Sigmoid colon (tissue), 7 donors: ENCODE measurements around the gene DENND4B. TPM values are rescaled to one million over a fixed set of nuclear protein-coding genes. Genes with fewer than 3 reads are reported as not detected.
"Not testable (repeated sequence)": the region's sequence is repeated elsewhere in the genome, so short reads cannot be mapped to it uniquely, and the experiment has no call there.

ENCODE experiments used
- DNase-seq: peaks from one replicate; pipeline ENCODE4 v3.0.0-alpha.2; 2019
- H3K27ac ChIP-seq, 4 donors: fragments of 200-600 bp; sonication (generic); one replicate each; pipeline ENCODE4 v1.5.1; 2016 to 2019; ENCODE audit warnings: mild to moderate bottlenecking in 1 of 4
- H3K27me3 ChIP-seq, 3 donors: fragments of 200-600 bp; sonication (generic); one replicate each; pipeline ENCODE4 v1.5.1; 2019; ENCODE audit warnings: mild to moderate bottlenecking in 1 of 3
- H3K36me3 ChIP-seq, 4 donors: fragments of 200-600 bp; sonication (generic); one replicate each; pipeline ENCODE4 v1.5.1; 2016 to 2019
- H3K4me1 ChIP-seq, 4 donors: fragments of 200-600 bp; sonication (generic); one replicate each; pipeline ENCODE4 v1.5.1; 2017 to 2019
- H3K4me3 ChIP-seq, 4 donors: fragments of 200-600 bp; sonication (generic); one replicate each; pipeline ENCODE4 v1.5.1; 2017 to 2019; ENCODE audit warnings: mild to moderate bottlenecking in 2 of 4, moderate library complexity in 1 of 4
- H3K9me3 ChIP-seq, 4 donors: fragments of 200-600 bp in 3 of 4; sonication (generic) in 3 of 4; one replicate each; pipeline versions ENCODE4 v1.5.1 to v1.6.1; 2013 to 2019
- CTCF ChIP-seq, 4 experiments: fragments of 450-650 bp in 3 of 4; fragments of 200-600 bp in 1 of 4; IDR thresholded peaks; one replicate each; pipeline ENCODE4 v1.5.1; 2016 to 2019; ENCODE audit warnings: antibody characterized with exemption in 4 of 4, mild to moderate bottlenecking in 3 of 4, moderate library complexity in 2 of 4
- EP300 ChIP-seq, 4 donors: sonication (generic); formaldehyde crosslinking; IDR thresholded peaks; one replicate each; pipeline ENCODE4 v1.6.1; 2017; ENCODE audit warnings: antibody characterized with exemption in 4 of 4
- POLR2A ChIP-seq, 2 donors: fragments of 450-650 bp; IDR thresholded peaks; one replicate each; pipeline ENCODE4 v1.6.1; 2016; ENCODE audit warnings: antibody characterized with exemption in 2 of 2, mild to moderate bottlenecking in 2 of 2, moderate library complexity in 2 of 2
- POLR2AphosphoS5 ChIP-seq, 4 donors: sonication (generic); formaldehyde crosslinking; IDR thresholded peaks; one replicate each; pipeline ENCODE4 v1.6.1; 2017; ENCODE audit warnings: antibody characterized with exemption in 4 of 4
- WGBS, 2 donors: extraction: QIAGEN DNeasy Blood & Tissue Kit; methylation state at CpG; one replicate each; pipeline ENCODE4 v1.1.7; 2013; 5-methylcytosine and 5-hydroxymethylcytosine counted together
- intact Hi-C: fragments of 100-400 bp; cut with DNase I; formaldehyde crosslinking; loops from one replicate; pipeline ENCODE4 v1.15.1; 2023
- polyA plus RNA-seq, 3 donors: library from polyadenylated mRNA; stranded (reverse); fragments of 200-250 nt; gene quantifications; one replicate each; pipeline ENCODE4 v1.2.3, GENCODE V29; 2013
- total RNA-seq, 4 donors: library from RNA; depleted of rRNA; stranded (reverse); fragments of >200 nt; gene quantifications; one replicate each; pipeline ENCODE4 v1.1.0, GENCODE V29; 2016
- donor health status: healthy with polysubstance abuse.
- donor health status: Bipolar disorder and iron deficiency.
- donor health status: healthy.

DENND4B gene
- total and polyA plus RNA-seq, 7 donors = 4.9 to 41.6 (median 18.1) TPM

- H3K27me3 ChIP-seq = no peaks in the 10 kb centered on the region
- peaks cover 0 to 20% (median 8%) of the 10 kb centered on the region in 4 donors for H3K4me1 ChIP-seq
- no peak for TF ChIP-seq POLR2A (IDR thresholded peaks at IDR 0.05)
- H3K36me3 ChIP-seq = peaks cover 0 to 11% (median 0%) of the 10 kb centered on the region in 4 donors
- no peaks in the 10 kb centered on the region for H3K9me3 ChIP-seq
- H3K27ac ChIP-seq = no peak overlapping the region
- WGBS, 2 donors = 73 to 77% methylated on average over 2 of the region's 2 CpGs
- intact Hi-C loops = no loop called here
- DNase-seq = no peak
- H3K4me3 ChIP-seq = no peak overlapping the region
These were observed 34.2 kb downstream of the DENND4B start for GRCh38 chr1:153912349-153912748.

GRCh38 chr1:153910560-153910959, 36.0 kb downstream of the DENND4B start:
- H3K27me3 ChIP-seq, H3K4me3 ChIP-seq, H3K27ac ChIP-seq, intact Hi-C loops, H3K9me3 ChIP-seq, DNase-seq: not testable (repeated sequence)
- WGBS, 2 donors = 76 to 87% methylated on average over 6 of the region's 6 CpGs
- H3K36me3 ChIP-seq = peaks cover 0 to 14% (median 0%) of the 10 kb centered on the region in 4 donors
- peaks cover 0 to 21% (median 5%) of the 10 kb centered on the region in 4 donors for H3K4me1 ChIP-seq

- DNase-seq = no peak
- TF ChIP-seq POLR2AphosphoS5 (IDR thresholded peaks at IDR 0.05) = no peak
- Histone ChIP-seq H3K27me3 (no peaks in the 10 kb centered on the region), H3K9me3 (no peaks in the 10 kb centered on the region), H3K27ac (no peak overlapping the region), H3K4me1 (peaks cover 0 to 28% (median 14%) of the 10 kb centered on the region in 4 donors), H3K36me3 (peaks cover 0 to 19% (median 0%) of the 10 kb centered on the region in 4 donors), H3K4me3 (no peak overlapping the region)
- intact Hi-C loops = no loop called here
- WGBS, 2 donors = 78 to 89% methylated on average over 6 of the region's 6 CpGs
These were observed 38.4 kb downstream of the DENND4B start for GRCh38 chr1:153908071-153908470.

- Histone ChIP-seq H3K36me3 (peaks cover 0 to 19% (median 0%) of the 10 kb centered on the region in 4 donors), H3K27me3 (no peaks in the 10 kb centered on the region), H3K27ac (no peak overlapping the region), H3K4me1 (peaks cover 0 to 24% (median 10%) of the 10 kb centered on the region in 4 donors), H3K9me3 (no peaks in the 10 kb centered on the region), H3K4me3 (no peak overlapping the region)
- WGBS, 2 donors = 90 to 96% methylated on average over 6 of the region's 6 CpGs
- intact Hi-C loops = no loop called here
- no peak for TF ChIP-seq POLR2A (IDR thresholded peaks at IDR 0.05)
- TF ChIP-seq POLR2AphosphoS5 (IDR thresholded peaks at IDR 0.05) = no peak
- TF ChIP-seq EP300 (IDR thresholded peaks at IDR 0.05) = no peak
- TF ChIP-seq CTCF (IDR thresholded peaks at IDR 0.05) = no peak
- DNase-seq = no peak
These were observed 39.4 kb downstream of the DENND4B start for GRCh38 chr1:153907134-153907533.

GRCh38 chr1:153906396-153906795, 40.1 kb downstream of the DENND4B start:
- 93 to 99% methylated on average over 1 of the region's 1 CpG for WGBS, 2 donors
- H3K9me3 ChIP-seq = no peaks in the 10 kb centered on the region
- H3K4me1 ChIP-seq = peaks cover 0 to 21% (median 9%) of the 10 kb centered on the region in 4 donors
- DNase-seq = no peak
- no peak for TF ChIP-seq EP300 (IDR thresholded peaks at IDR 0.05)
- no peaks in the 10 kb centered on the region for H3K27me3 ChIP-seq
- peaks cover 0 to 19% (median 0%) of the 10 kb centered on the region in 4 donors for H3K36me3 ChIP-seq
- no peak overlapping the region for H3K27ac ChIP-seq
- no peak overlapping the region for H3K4me3 ChIP-seq
- intact Hi-C loops = no loop called here

- H3K9me3 ChIP-seq, H3K27me3 ChIP-seq, H3K4me3 ChIP-seq, DNase-seq, intact Hi-C loops: not testable (repeated sequence)
- peaks cover 0 to 19% (median 0%) of the 10 kb centered on the region in 4 donors for H3K36me3 ChIP-seq
- H3K4me1 ChIP-seq = peaks cover 0 to 21% (median 9%) of the 10 kb centered on the region in 4 donors
- WGBS, 2 donors = 94% methylated on average over 8 of the region's 8 CpGs
- peak overlapping the region in 1 of 4 donors; percentile 30 for H3K27ac ChIP-seq
These were observed 40.6 kb downstream of the DENND4B start for GRCh38 chr1:153905908-153906307.

GRCh38 chr1:153903841-153904455, 42.6 kb downstream of the DENND4B start:
- no peak for TF ChIP-seq EP300 (IDR thresholded peaks at IDR 0.05)
- TF ChIP-seq CTCF (IDR thresholded peaks at IDR 0.05) = no peak
- TF ChIP-seq POLR2A (IDR thresholded peaks at IDR 0.05) = no peak
- TF ChIP-seq POLR2AphosphoS5 (IDR thresholded peaks at IDR 0.05) = no peak
- Histone ChIP-seq H3K27ac (no peak overlapping the region), H3K27me3 (no peaks in the 10 kb centered on the region), H3K36me3 (peaks cover 0 to 31% (median 0%) of the 10 kb centered on the region in 4 donors), H3K9me3 (no peaks in the 10 kb centered on the region), H3K4me3 (no peak overlapping the region), H3K4me1 (peaks cover 0 to 21% (median 9%) of the 10 kb centered on the region in 4 donors)
- WGBS, 2 donors = 93% methylated on average over 14 of the region's 14 CpGs
- intact Hi-C loops = no loop called here
- no peak for DNase-seq
